Esophagus muscularis mucosa (tissue), 4 donors: ENCODE measurements around the gene CLPSL1. TPM values are rescaled to one million over a fixed set of nuclear protein-coding genes. Genes with fewer than 3 reads are reported as not detected.
A peak's percentile ranks its signal among the peaks of the same experiment; 100 is the strongest.

ENCODE experiments used
- DNase-seq: peaks from one replicate; pipeline ENCODE4 v3.0.0-alpha.2; 2017; ENCODE audit errors: extremely low spot score
- H3K27ac ChIP-seq, 4 donors: fragments of 200-600 bp; sonication (generic); replicated peaks in 1 of 4; 1 replicate in 3 of 4; 2 replicates in 1 of 4; pipeline ENCODE4 v1.5.1; 2016 to 2019; ENCODE audit warnings: mild to moderate bottlenecking in 1 of 4
- H3K27me3 ChIP-seq, 4 donors: fragments of 200-600 bp; sonication (generic); one replicate each; pipeline versions ENCODE4 v1.5.1 to v1.6.0; 2016 to 2019
- H3K36me3 ChIP-seq, 4 donors: fragments of 200-600 bp; sonication (generic); one replicate each; pipeline ENCODE4 v1.5.1; 2016 to 2019
- H3K4me1 ChIP-seq, 4 donors: fragments of 200-600 bp; sonication (generic); one replicate each; pipeline ENCODE4 v1.5.1; 2016 to 2019
- H3K4me3 ChIP-seq, 4 donors: fragments of 200-600 bp; sonication (generic); 1 replicate in 2 of 4; 2 replicates in 2 of 4; pipeline ENCODE4 v1.5.1; 2016 to 2019; ENCODE audit warnings: mild to moderate bottlenecking in 4 of 4, moderate library complexity in 1 of 4
- H3K9me3 ChIP-seq, 4 donors: fragments of 200-600 bp; sonication (generic); 1 replicate in 3 of 4; 2 replicates in 1 of 4; pipeline ENCODE4 v1.5.1; 2016 to 2019
- CTCF ChIP-seq, 3 experiments: fragments of 200-600 bp in 2 of 3; fragments of 450-650 bp in 1 of 3; sonication (generic) in 2 of 3; IDR thresholded peaks; one replicate each; pipeline ENCODE4 v1.5.1; 2017 to 2019; ENCODE audit warnings: antibody characterized with exemption in 3 of 3, mild to moderate bottlenecking in 2 of 3, moderate library complexity in 1 of 3
- EP300 ChIP-seq: sonication (generic); formaldehyde crosslinking; IDR thresholded peaks from one replicate; pipeline ENCODE4 v1.6.1; 2017; ENCODE audit warnings: antibody characterized with exemption
- POLR2A ChIP-seq: fragments of 450-650 bp; IDR thresholded peaks from one replicate; pipeline ENCODE4 v1.6.1; 2017; ENCODE audit warnings: antibody characterized with exemption, moderate library complexity, mild to moderate bottlenecking, low read depth
- POLR2AphosphoS5 ChIP-seq, 2 donors: sonication (generic); formaldehyde crosslinking; IDR thresholded peaks; one replicate each; pipeline ENCODE4 v1.6.1; 2017; ENCODE audit warnings: antibody characterized with exemption in 2 of 2
- WGBS: methylation state at CpG from one replicate; pipeline ENCODE4 v1.1.5; 2018; 5-methylcytosine and 5-hydroxymethylcytosine counted together
- intact Hi-C: fragments of 100-400 bp; cut with DNase I; formaldehyde crosslinking; loops from one replicate; pipeline ENCODE4 v1.15.1; 2023
- total RNA-seq, 4 donors: library from RNA; depleted of rRNA; stranded (reverse); fragments of >200 nt; gene quantifications; one replicate each; pipeline versions ENCODE4 v1.1.0 to v1.2.1, GENCODE V29; 2016

The CLPSL1 gene
- total RNA-seq, 4 donors from 2014 or later, result not detected

- WGBS, result 97% methylated on average over 3 of the region's 3 CpGs
- Histone ChIP-seq H3K36me3 (no peaks in the 10 kb centered on the region), H3K9me3 (no peaks in the 10 kb centered on the region), H3K4me3 (no peak overlapping the region), H3K4me1 (peaks cover 36 to 76% (median 64%) of the 10 kb centered on the region in 4 donors), H3K27me3 (no peaks in the 10 kb centered on the region), H3K27ac (peak overlapping the region in 1 of 4 donors; percentile 100)
- TF ChIP-seq EP300, result no peak
- no peak for TF ChIP-seq CTCF (IDR thresholded peaks at IDR 0.05)
- no peak for TF ChIP-seq POLR2A
- TF ChIP-seq POLR2AphosphoS5 (IDR thresholded peaks at IDR 0.05), result no peak
- no peak for DNase-seq
- intact Hi-C loops, result loop anchor here (2.0 kb wide), 1 partner anchor 151 kb away; no protein-coding TSS in a partner anchor
Measured at GRCh38 chr6:35735452-35735851, 45.4 kb upstream of the CLPSL1 start.

- 64% methylated on average over 8 of the region's 8 CpGs for whole genome bisulfite sequencing
- H3K4me1 ChIP-seq, result peaks cover 29 to 67% (median 56%) of the 10 kb centered on the region in 4 donors
- H3K27me3 ChIP-seq, result no peaks in the 10 kb centered on the region
- no peaks in the 10 kb centered on the region for H3K9me3 ChIP-seq
- TF ChIP-seq CTCF (IDR thresholded peaks at IDR 0.05) (peak; percentile 88 to 95 (median 91)), EP300 (no peak), POLR2AphosphoS5 (IDR thresholded peaks at IDR 0.05) (peak in 1 of 2 donors; percentile 45), POLR2A (no peak)
- no peak for DNase-seq
- no peak overlapping the region for H3K4me3 ChIP-seq
- intact Hi-C loops, result no loop called here
- peak overlapping the region in 1 of 4 donors; percentile 100 for H3K27ac ChIP-seq
- H3K36me3 ChIP-seq, result no peaks in the 10 kb centered on the region
Measured at GRCh38 chr6:35736253-35736894, 44.4 kb upstream of the CLPSL1 start.

GRCh38 chr6:35736982-35737412 is 43.8 kb upstream of the CLPSL1 start, which contains the start of gene ARMC12:
TSS of gene ARMC12 (plus strand) at chr6:35737032. CDS start at chr6:35737109, 77 bp downstream.
- peak within 1 kb of the TSS in 1 of 4 donors; percentile 100 for H3K27ac ChIP-seq
- TF ChIP-seq POLR2A (no peak), EP300 (no peak), CTCF (IDR thresholded peaks at IDR 0.05) (no peak), POLR2AphosphoS5 (IDR thresholded peaks at IDR 0.05) (no peak)
- DNase-seq, result no peak
- H3K9me3 ChIP-seq, result no peaks in the 10 kb centered on the region
- WGBS, result 90% methylated on average over 5 of the region's 10 CpGs
- H3K27me3 ChIP-seq, result no peaks in the 10 kb centered on the region
- H3K36me3 ChIP-seq, result no peaks in the 10 kb centered on the region
- peaks cover 29 to 62% (median 55%) of the 10 kb centered on the region in 4 donors for H3K4me1 ChIP-seq
- H3K4me3 ChIP-seq, result no peak within 1 kb of the TSS
- intact Hi-C loops, result loop anchor here (1.0 kb wide), 1 partner anchor 215 kb away; no protein-coding TSS in a partner anchor

- H3K9me3 ChIP-seq, result no peaks in the 10 kb centered on the region
- TF ChIP-seq CTCF (IDR thresholded peaks at IDR 0.05) (peak; percentile 90 to 96 (median 92)), POLR2A (no peak)
- H3K4me1 ChIP-seq, result peaks cover 26 to 56% (median 49%) of the 10 kb centered on the region in 4 donors
- no peaks in the 10 kb centered on the region for H3K27me3 ChIP-seq
- 18% methylated on average over 3 of the region's 16 CpGs for WGBS
- H3K4me3 ChIP-seq, result no peak overlapping the region
- no peaks in the 10 kb centered on the region for H3K36me3 ChIP-seq
- intact Hi-C loops, result loop anchor here (1.0 kb wide), 1 partner anchor 215 kb away; no protein-coding TSS in a partner anchor
- no peak for DNase-seq
- peak overlapping the region in 1 of 4 donors; percentile 54 for H3K27ac ChIP-seq
Measured at GRCh38 chr6:35737413-35738211, 43.2 kb upstream of the CLPSL1 start.
